SKM-1 treated with dmso at 0.1 percent for 144 hours (cell line): ENCODE results near the gene PLXND1.
"Not testable (repeated sequence)": the region's sequence is repeated elsewhere in the genome, so short reads cannot be mapped to it uniquely, and the experiment has no call there.

Experiments
- DNase-seq: peaks from one replicate; lab custom pipeline; 2025; ENCODE audit not compliant: unreplicated experiment; lab: John Stamatoyannopoulos, UW

The PLXND1 gene

GRCh38 chr3:129529436-129530210 lies 76.9 kb downstream of the PLXND1 start:
- DNase-seq = no peak

GRCh38 chr3:129528589-129529100 lies 77.8 kb downstream of the PLXND1 start, which contains the start of gene RHO:
TSS of gene RHO (plus strand) at chr3:129528639. CDS start at chr3:129528734, 95 bp downstream.
- no peak for DNase-seq

GRCh38 chr3:129527262-129527661 lies 79.2 kb downstream of the PLXND1 start:
- DNase-seq = no peak

- peak; percentile 97 for DNase-seq
Measured at GRCh38 chr3:129526121-129526900, 80.2 kb downstream of the PLXND1 start.

- DNase-seq = no peak
Measured at GRCh38 chr3:129525341-129525968, 81.0 kb downstream of the PLXND1 start.

- no peak for DNase-seq
Measured at GRCh38 chr3:129524081-129524480, 82.4 kb downstream of the PLXND1 start.

- DNase-seq = no peak
Measured at GRCh38 chr3:129522953-129523352, 83.5 kb downstream of the PLXND1 start.

- no peak for DNase-seq
Measured at GRCh38 chr3:129521611-129522010, 84.9 kb downstream of the PLXND1 start.

GRCh38 chr3:129520960-129521359 lies 85.5 kb downstream of the PLXND1 start:
- no peak for DNase-seq

GRCh38 chr3:129519896-129520715 lies 86.4 kb downstream of the PLXND1 start:
- no peak for DNase-seq

- DNase-seq = no peak
Measured at GRCh38 chr3:129519449-129519848, 87.0 kb downstream of the PLXND1 start.

GRCh38 chr3:129518581-129518980 lies 87.9 kb downstream of the PLXND1 start:
- DNase-seq = no peak

GRCh38 chr3:129518038-129518561 lies 88.4 kb downstream of the PLXND1 start:
- no peak for DNase-seq

GRCh38 chr3:129517516-129517915 lies 89.0 kb downstream of the PLXND1 start:
- DNase-seq = no peak

- DNase-seq = not testable (repeated sequence)
Measured at GRCh38 chr3:129515821-129516432, 90.5 kb downstream of the PLXND1 start.

- DNase-seq = not testable (repeated sequence)
Measured at GRCh38 chr3:129515108-129515820, 91.2 kb downstream of the PLXND1 start.

- DNase-seq = no peak
Measured at GRCh38 chr3:129514563-129514962, 91.9 kb downstream of the PLXND1 start.

GRCh38 chr3:129514110-129514509 lies 92.4 kb downstream of the PLXND1 start:
- DNase-seq = no peak

GRCh38 chr3:129513705-129514104 lies 92.8 kb downstream of the PLXND1 start:
- DNase-seq = no peak
